Chondrocyte (in vitro differentiated cells): ENCODE measurements around the gene MPC1. TPM values are rescaled to one million over a fixed set of nuclear protein-coding genes. Genes with fewer than 3 reads are reported as not detected.
"Not testable (repeated sequence)": the region's sequence is repeated elsewhere in the genome, so short reads cannot be mapped to it uniquely, and the experiment has no call there.

Experiments used
- DNase-seq: peaks from one replicate; pipeline ENCODE4 v3.0.0; 2021; ENCODE audit warnings: mixed read lengths, low spot score
- H3K27ac Mint-ChIP-seq: one replicate; pipeline ENCODE4 v1.8.0; 2021; ENCODE audit warnings: mild to moderate bottlenecking, moderate library complexity, mixed read lengths; ENCODE audit not compliant: unreplicated experiment
- H3K27me3 Mint-ChIP-seq: 2 replicates; pipeline ENCODE4 v1.8.0; 2021; ENCODE audit warnings: low read depth, mixed read lengths
- H3K36me3 Mint-ChIP-seq: 2 replicates; pipeline ENCODE4 v1.8.0; 2021; ENCODE audit warnings: low read depth, mixed read lengths
- H3K4me1 Mint-ChIP-seq: 2 replicates; pipeline ENCODE4 v1.8.0; 2021; ENCODE audit warnings: low read depth, mild to moderate bottlenecking, mixed read lengths
- H3K4me3 Mint-ChIP-seq: one replicate; pipeline ENCODE4 v1.8.0; 2021; ENCODE audit warnings: mild to moderate bottlenecking, moderate library complexity, mixed read lengths; ENCODE audit not compliant: unreplicated experiment
- H3K9me3 Mint-ChIP-seq: 2 replicates; pipeline ENCODE4 v1.8.0; 2021; ENCODE audit warnings: low read depth, mixed read lengths
- CTCF ChIP-seq: fragments of 200-600 bp; sonication (generic); IDR thresholded peaks from 2 replicates; pipeline ENCODE4 v1.5.0; 2021; ENCODE audit warnings: antibody characterized with exemption, mild to moderate bottlenecking, moderate library complexity
- total RNA-seq: library from RNA; stranded (reverse); gene quantifications from 3 replicates; pipeline ENCODE4 v1.2.1, GENCODE V29; 2021

Gene MPC1
- total RNA-seq, 1 donor from 2014 or later: 30.1 TPM

GRCh38 chr6:166393535-166393823 is 10.7 kb upstream of the MPC1 start:
- Mint-ChIP-seq H3K9me3 (no peaks in the 10 kb centered on the region), H3K27me3 (peaks cover 33% of the 10 kb centered on the region), H3K36me3 (no peaks in the 10 kb centered on the region), H3K4me1 (no peaks in the 10 kb centered on the region), H3K4me3 (no peak overlapping the region), H3K27ac (no peak overlapping the region)
- no peak for DNase-seq
- TF ChIP-seq CTCF: no peak

GRCh38 chr6:166392755-166393534 is 10.2 kb upstream of the MPC1 start:
- H3K36me3 Mint-ChIP-seq, H3K27ac Mint-ChIP-seq, H3K4me1 Mint-ChIP-seq: not testable (repeated sequence)

DNA sequence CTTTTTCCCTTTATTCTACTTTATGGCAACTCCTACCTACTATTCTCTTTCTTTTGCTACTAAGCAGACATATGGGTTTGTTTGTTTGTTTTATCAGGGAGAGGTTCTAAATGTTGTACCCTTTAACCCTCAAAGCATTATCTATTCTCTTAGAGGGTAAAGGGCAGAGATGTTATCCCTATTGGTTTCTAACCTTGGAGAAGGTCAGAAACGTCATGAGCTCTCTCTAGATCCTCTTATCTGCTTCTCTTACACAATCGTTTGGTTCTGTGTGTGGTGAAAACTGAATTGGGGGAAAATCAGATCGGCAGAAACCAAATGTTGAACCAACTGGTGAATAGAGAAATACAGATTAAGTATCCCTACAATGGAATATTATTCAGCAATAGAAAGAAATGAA is 6.4 kb upstream of the MPC1 start:
- H3K9me3 Mint-ChIP-seq: no peaks in the 10 kb centered on the region
- no peak for TF ChIP-seq CTCF
- no peak for DNase-seq
- H3K4me3 Mint-ChIP-seq: no peak overlapping the region
- peaks cover 2% of the 10 kb centered on the region for H3K4me1 Mint-ChIP-seq
- H3K27me3 Mint-ChIP-seq: peaks cover 13% of the 10 kb centered on the region
- no peak overlapping the region for H3K27ac Mint-ChIP-seq
- no peaks in the 10 kb centered on the region for H3K36me3 Mint-ChIP-seq

More at GRCh38 chr6:166392755-166393534, 10.2 kb upstream of the MPC1 start:
- H3K27me3 Mint-ChIP-seq: peaks cover 30% of the 10 kb centered on the region
- DNase-seq, H3K4me3 Mint-ChIP-seq, H3K9me3 Mint-ChIP-seq: not testable (repeated sequence)

GRCh38 chr6:166388290-166389004 is 5.7 kb upstream of the MPC1 start:
- DNase-seq: no peak
- H3K27ac Mint-ChIP-seq: no peak overlapping the region
- no peak for TF ChIP-seq CTCF
- no peak overlapping the region for H3K4me3 Mint-ChIP-seq
- no peaks in the 10 kb centered on the region for H3K9me3 Mint-ChIP-seq
- H3K27me3 Mint-ChIP-seq: peaks cover 12% of the 10 kb centered on the region
- H3K36me3 Mint-ChIP-seq: no peaks in the 10 kb centered on the region
- H3K4me1 Mint-ChIP-seq: peaks cover 2% of the 10 kb centered on the region

DNA sequence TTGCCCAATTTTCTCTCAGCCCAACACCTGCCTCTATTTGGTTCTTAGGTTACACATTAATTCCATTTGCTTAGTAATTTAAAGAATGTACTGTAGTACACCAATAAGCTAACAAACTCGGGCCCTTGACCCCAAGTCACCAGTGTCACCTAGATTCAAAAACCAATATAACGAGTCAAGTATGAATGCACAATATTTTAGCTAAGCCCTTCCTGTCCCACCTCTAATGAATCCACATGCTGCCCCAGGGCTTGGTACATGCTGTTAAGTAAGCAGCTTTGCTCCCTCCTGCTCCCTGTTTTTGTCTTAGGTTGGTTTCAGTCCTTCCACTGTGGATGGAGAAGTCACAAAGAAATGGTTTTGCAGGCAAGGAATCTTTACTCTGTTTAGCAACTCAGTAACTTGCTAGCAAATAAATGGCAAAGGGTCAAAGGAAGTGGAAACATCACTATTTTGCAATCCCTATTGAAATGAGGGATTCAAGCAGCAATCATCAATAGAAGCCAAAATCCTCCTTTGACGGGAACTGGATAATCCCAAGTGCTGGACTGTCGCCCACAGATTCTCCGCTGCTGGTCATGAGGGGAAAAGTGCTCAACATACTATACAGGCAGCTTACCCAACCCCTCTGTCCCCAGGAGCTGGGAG is 5.0 kb upstream of the MPC1 start:
- H3K4me3 Mint-ChIP-seq: no peak overlapping the region
- H3K36me3 Mint-ChIP-seq: no peaks in the 10 kb centered on the region
- H3K27me3 Mint-ChIP-seq: peaks cover 12% of the 10 kb centered on the region
- no peaks in the 10 kb centered on the region for H3K9me3 Mint-ChIP-seq
- H3K27ac Mint-ChIP-seq: no peak overlapping the region
- peaks cover 2% of the 10 kb centered on the region for H3K4me1 Mint-ChIP-seq
- DNase-seq: no peak
- TF ChIP-seq CTCF: no peak

DNA sequence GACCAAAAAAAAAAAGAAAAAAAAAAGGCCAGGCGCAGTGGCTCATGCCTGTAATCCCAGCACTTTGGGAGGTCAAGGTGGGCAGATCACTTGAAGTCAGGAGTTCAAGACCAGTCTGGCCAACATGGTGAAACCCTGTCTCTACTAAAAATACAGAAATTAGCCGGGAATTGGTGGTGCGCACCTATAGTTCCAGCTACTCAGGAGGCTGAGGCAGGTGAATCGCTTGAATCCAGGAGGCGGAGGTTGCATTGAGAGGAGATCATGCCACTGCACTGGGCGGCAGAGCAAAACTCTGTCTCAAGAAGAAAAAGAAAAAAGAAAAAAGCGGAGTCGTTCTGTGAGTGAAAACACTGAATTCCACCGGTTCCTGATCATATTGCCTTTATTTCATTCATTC is 4.4 kb upstream of the MPC1 start:
- not testable (repeated sequence) for H3K4me3 Mint-ChIP-seq, H3K27ac Mint-ChIP-seq, H3K4me1 Mint-ChIP-seq, DNase-seq, H3K9me3 Mint-ChIP-seq, H3K36me3 Mint-ChIP-seq
- H3K27me3 Mint-ChIP-seq: peaks cover 12% of the 10 kb centered on the region
